ENCODE results near the gene FLCN.
"Not testable (repeated sequence)": the region's sequence is repeated elsewhere in the genome, so short reads cannot be mapped to it uniquely, and the experiment has no call there.

The FLCN gene

GRCh38 chr17:17215575-17215974 lies 21.4 kb downstream of the FLCN start:
- no peak for FAIRE-seq
- DNase-seq (ENCODE audit: extremely low spot score, insufficient read length, low read depth) = no peak

GRCh38 chr17:17214646-17215436 lies 22.1 kb downstream of the FLCN start:
- DNase-seq (ENCODE audit: extremely low spot score, insufficient read length, low read depth) (no peak), FAIRE-seq (no peak)

- no peak for FAIRE-seq
These were observed 23.2 kb downstream of the FLCN start for GRCh38 chr17:17213775-17214174.

GRCh38 chr17:17207998-17208397 lies 29.0 kb downstream of the FLCN start:
- DNase-seq (ENCODE audit: extremely low spot score, insufficient read length, low read depth) (no peak), FAIRE-seq (no peak)

More at GRCh38 chr17:17213775-17214174, 23.2 kb downstream of the FLCN start:
- no peak for DNase-seq (ENCODE audit: extremely low spot score, insufficient read length, low read depth)

- DNase-seq (ENCODE audit: extremely low spot score, insufficient read length, low read depth) = no peak
- FAIRE-seq = no peak
These were observed 30.0 kb downstream of the FLCN start for GRCh38 chr17:17206913-17207335.

- peak; percentile 90 for FAIRE-seq
- peak; percentile 83 for DNase-seq (ENCODE audit: extremely low spot score, insufficient read length, low read depth)
These were observed 30.6 kb downstream of the FLCN start, which contains the start of gene PLD6 for GRCh38 chr17:17206124-17206912. Gene PLD6 (minus strand): TSS chr17:17206333. CDS start chr17:17206286, 47 bp downstream.

GRCh38 chr17:17205368-17206123 lies 31.4 kb downstream of the FLCN start:
- FAIRE-seq (peak; percentile 67), DNase-seq (ENCODE audit: extremely low spot score, insufficient read length, low read depth) (peak; percentile 43)

GRCh38 chr17:17204635-17205231 lies 32.2 kb downstream of the FLCN start:
- DNase-seq (ENCODE audit: extremely low spot score, insufficient read length, low read depth) (no peak), FAIRE-seq (no peak)

GRCh38 chr17:17204041-17204591 lies 32.9 kb downstream of the FLCN start:
- FAIRE-seq (no peak), DNase-seq (ENCODE audit: extremely low spot score, insufficient read length, low read depth) (no peak)

GRCh38 chr17:17203173-17203730 lies 33.7 kb downstream of the FLCN start:
- DNase-seq (ENCODE audit: extremely low spot score, insufficient read length, low read depth) (no peak), FAIRE-seq (no peak)

GRCh38 chr17:17201907-17202306 lies 35.1 kb downstream of the FLCN start:
- FAIRE-seq (no peak), DNase-seq (ENCODE audit: extremely low spot score, insufficient read length, low read depth) (no peak)

- DNase-seq (ENCODE audit: extremely low spot score, insufficient read length, low read depth) = no peak
- no peak for FAIRE-seq
These were observed 35.7 kb downstream of the FLCN start for GRCh38 chr17:17201271-17201670.

- no peak for FAIRE-seq
- no peak for DNase-seq (ENCODE audit: extremely low spot score, insufficient read length, low read depth)
These were observed 36.1 kb downstream of the FLCN start for GRCh38 chr17:17200831-17201230.

- FAIRE-seq (no peak), DNase-seq (ENCODE audit: extremely low spot score, insufficient read length, low read depth) (no peak)
These were observed 36.7 kb downstream of the FLCN start for GRCh38 chr17:17200311-17200710.

GRCh38 chr17:17198281-17198680 lies 38.7 kb downstream of the FLCN start:
- FAIRE-seq (no peak), DNase-seq (ENCODE audit: extremely low spot score, insufficient read length, low read depth) (no peak)

- no peak for FAIRE-seq
- DNase-seq (ENCODE audit: extremely low spot score, insufficient read length, low read depth) = no peak
These were observed 40.2 kb downstream of the FLCN start for GRCh38 chr17:17196776-17197175.

GRCh38 chr17:17195466-17195865 lies 41.5 kb downstream of the FLCN start:
- not testable (repeated sequence) for FAIRE-seq; DNase-seq (ENCODE audit: extremely low spot score, insufficient read length, low read depth)

GRCh38 chr17:17191961-17192381 lies 45.0 kb downstream of the FLCN start:
- FAIRE-seq (peak; percentile 24), DNase-seq (ENCODE audit: extremely low spot score, insufficient read length, low read depth) (no peak)

GRCh38 chr17:17191346-17191792 lies 45.6 kb downstream of the FLCN start:
- no peak for FAIRE-seq
- no peak for DNase-seq (ENCODE audit: extremely low spot score, insufficient read length, low read depth)

Data from GM18507 (cell line).